Nephron (organoid): ENCODE measurements around the gene HSPG2.

ENCODE experiments used
- H3K27ac Mint-ChIP-seq, 3 experiments: 2 replicates each; pipeline ENCODE4 v1.8.0; 2020; ENCODE audit warnings: mixed read lengths in 3 of 3, mild to moderate bottlenecking in 2 of 3, moderate library complexity in 1 of 3
- H3K27me3 Mint-ChIP-seq: 2 replicates; pipeline ENCODE4 v1.8.0; 2021; ENCODE audit warnings: low read depth, mild to moderate bottlenecking, moderate library complexity, mixed read lengths
- H3K36me3 Mint-ChIP-seq: 2 replicates; pipeline ENCODE4 v1.8.0; 2020; ENCODE audit warnings: low read depth, mixed read lengths
- H3K4me1 Mint-ChIP-seq: 2 replicates; pipeline ENCODE4 v1.8.0; 2020; ENCODE audit warnings: mixed read lengths
- H3K4me3 Mint-ChIP-seq, 3 experiments: 2 replicates each; pipeline ENCODE4 v1.8.0; 2020; ENCODE audit warnings: mild to moderate bottlenecking in 3 of 3, mixed read lengths in 3 of 3, moderate library complexity in 2 of 3
- H3K9me3 Mint-ChIP-seq: 2 replicates; pipeline ENCODE4 v1.8.0; 2020; ENCODE audit warnings: mixed read lengths
- TF ChIP-seq, protein P1 (sequence below), 3 experiments: fragments of 200-600 bp; sonication (generic); IDR thresholded peaks; one replicate each; pipeline ENCODE4 v1.5.0; 2021; ENCODE audit warnings: antibody characterized with exemption in 3 of 3; ENCODE audit not compliant: unreplicated experiment in 3 of 3

HSPG2 gene

DNA sequence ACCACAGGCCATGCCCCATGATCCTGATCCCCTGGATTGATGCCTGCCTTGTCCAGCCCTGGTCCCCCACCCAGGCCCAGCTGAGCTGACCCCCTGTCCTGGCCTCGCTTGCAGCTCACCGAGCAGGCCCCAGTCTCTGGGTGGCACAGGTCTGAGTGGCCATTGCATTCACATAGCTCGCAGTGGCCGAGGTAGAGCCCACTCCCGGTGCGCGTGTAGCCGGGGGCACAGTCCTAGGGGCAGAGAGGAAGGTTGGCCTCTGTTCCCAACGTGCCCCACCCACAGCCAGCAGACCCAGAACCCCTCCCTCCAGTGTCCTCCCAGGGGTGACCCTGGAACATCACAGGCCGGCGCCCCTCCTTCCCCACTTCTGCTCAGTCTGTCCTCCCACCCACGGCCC, 73.1 kb downstream of the HSPG2 start:
- H3K36me3 Mint-ChIP-seq: peaks cover 38% of the 10 kb centered on the region
- TF ChIP-seq, protein P1, sequence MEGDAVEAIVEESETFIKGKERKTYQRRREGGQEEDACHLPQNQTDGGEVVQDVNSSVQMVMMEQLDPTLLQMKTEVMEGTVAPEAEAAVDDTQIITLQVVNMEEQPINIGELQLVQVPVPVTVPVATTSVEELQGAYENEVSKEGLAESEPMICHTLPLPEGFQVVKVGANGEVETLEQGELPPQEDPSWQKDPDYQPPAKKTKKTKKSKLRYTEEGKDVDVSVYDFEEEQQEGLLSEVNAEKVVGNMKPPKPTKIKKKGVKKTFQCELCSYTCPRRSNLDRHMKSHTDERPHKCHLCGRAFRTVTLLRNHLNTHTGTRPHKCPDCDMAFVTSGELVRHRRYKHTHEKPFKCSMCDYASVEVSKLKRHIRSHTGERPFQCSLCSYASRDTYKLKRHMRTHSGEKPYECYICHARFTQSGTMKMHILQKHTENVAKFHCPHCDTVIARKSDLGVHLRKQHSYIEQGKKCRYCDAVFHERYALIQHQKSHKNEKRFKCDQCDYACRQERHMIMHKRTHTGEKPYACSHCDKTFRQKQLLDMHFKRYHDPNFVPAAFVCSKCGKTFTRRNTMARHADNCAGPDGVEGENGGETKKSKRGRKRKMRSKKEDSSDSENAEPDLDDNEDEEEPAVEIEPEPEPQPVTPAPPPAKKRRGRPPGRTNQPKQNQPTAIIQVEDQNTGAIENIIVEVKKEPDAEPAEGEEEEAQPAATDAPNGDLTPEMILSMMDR (IDR thresholded peaks at IDR 0.05; ENCODE audit: unreplicated experiment in 3 of 3): no peak
- H3K27ac Mint-ChIP-seq: no peak overlapping the region
- H3K27me3 Mint-ChIP-seq: peaks cover 3% of the 10 kb centered on the region
- no peak overlapping the region for H3K4me3 Mint-ChIP-seq
- peaks cover 8% of the 10 kb centered on the region for H3K4me1 Mint-ChIP-seq
- H3K9me3 Mint-ChIP-seq: no peaks in the 10 kb centered on the region

DNA sequence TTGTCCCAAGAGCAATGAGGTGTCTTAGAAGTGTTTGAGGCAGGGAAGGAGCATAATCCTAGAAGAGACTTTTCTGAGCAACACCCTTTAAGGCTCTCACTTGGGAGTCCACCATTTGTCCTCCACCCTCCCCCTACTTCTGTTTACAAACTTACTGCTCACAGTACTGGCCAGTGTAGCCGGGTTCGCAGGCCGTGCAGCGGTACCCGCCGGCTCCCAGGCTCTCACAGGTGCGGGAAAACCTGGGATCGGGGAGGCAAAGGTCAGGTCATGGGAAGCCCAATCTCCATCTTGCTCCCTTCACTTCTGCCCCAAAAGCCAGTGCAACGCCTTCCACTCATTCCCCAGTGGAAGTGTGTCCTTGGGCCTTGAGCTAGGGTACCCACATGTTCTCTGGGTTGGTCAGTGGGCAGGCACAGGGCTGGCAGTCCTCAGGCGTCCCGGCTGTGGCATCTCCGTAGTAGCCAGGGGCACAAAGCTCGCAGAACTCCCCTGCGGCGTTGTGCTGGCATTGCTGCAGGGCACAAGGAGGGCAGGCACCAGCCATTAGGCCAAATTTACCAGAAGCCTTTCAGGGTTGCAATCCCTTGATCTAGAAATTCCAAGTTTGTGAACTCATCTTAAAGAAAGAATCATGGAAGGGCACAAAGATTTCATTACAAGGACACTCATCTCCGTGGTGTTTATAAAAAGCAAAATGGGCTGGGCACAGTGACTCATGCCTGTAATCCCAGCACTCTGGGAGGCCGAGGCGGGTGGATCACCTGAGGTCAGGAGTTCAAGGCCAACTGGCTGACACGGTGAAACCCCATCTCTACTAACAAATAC, 75.3 kb downstream of the HSPG2 start:
- Mint-ChIP-seq H3K27me3 (peaks cover 3% of the 10 kb centered on the region), H3K4me1 (peaks cover 8% of the 10 kb centered on the region), H3K4me3 (no peak overlapping the region), H3K27ac (no peak overlapping the region), H3K36me3 (peaks cover 48% of the 10 kb centered on the region), H3K9me3 (no peaks in the 10 kb centered on the region)
- TF ChIP-seq, protein P1 (IDR thresholded peaks at IDR 0.05; ENCODE audit: unreplicated experiment in 3 of 3): no peak

DNA sequence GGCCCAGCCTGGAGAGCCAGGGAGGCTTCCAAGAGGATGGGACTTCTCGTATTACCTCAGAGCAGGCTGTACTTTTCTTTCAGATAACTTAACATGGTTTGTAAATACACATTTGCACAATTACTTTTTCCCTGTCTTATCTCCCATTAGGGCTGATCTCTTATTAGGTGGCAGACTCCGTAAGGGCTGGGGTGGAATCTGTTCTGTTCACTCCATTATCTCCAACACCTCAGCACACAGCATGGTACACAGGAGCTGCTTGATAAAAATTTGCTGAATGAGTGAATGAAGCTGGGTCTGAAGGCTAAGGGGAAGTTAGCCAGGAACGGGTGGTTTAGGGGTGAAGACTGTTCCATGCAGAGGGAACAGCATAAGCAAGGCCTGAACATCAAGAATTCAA, 76.1 kb downstream of the HSPG2 start:
- TF ChIP-seq, protein P1 (IDR thresholded peaks at IDR 0.05; ENCODE audit: unreplicated experiment in 3 of 3): no peak
- Mint-ChIP-seq H3K4me1 (peaks cover under 1% of the 10 kb centered on the region), H3K27ac (no peak overlapping the region), H3K36me3 (peaks cover 52% of the 10 kb centered on the region), H3K9me3 (no peaks in the 10 kb centered on the region), H3K27me3 (no peaks in the 10 kb centered on the region), H3K4me3 (no peak overlapping the region)

DNA sequence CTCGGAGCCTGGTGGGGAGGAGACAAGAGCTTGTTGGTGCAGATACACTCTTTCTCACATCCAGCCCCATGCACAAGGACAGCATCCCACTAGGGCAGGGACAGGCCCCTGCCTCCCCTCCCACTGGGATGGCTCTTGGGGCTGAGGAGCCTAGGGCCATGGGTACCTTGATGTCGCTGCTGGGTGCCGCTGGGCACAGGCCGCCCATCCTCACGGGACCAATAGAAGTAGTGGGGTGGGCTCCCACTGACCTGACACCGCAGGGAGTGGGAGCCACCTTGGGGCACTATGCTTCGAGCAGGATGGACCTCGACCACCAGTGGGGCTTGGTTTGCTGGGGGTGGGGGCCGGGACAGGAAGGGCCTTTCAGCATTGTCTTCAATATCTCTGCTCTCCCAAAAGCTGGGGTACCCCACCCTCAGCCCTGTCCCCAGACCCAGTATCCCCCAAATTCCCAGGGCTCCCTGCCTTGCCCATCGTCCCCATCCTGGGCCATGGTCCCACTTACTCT, 77.4 kb downstream of the HSPG2 start:
- TF ChIP-seq, protein P1 (IDR thresholded peaks at IDR 0.05; ENCODE audit: unreplicated experiment in 3 of 3): no peak
- H3K4me3 Mint-ChIP-seq: no peak overlapping the region
- H3K4me1 Mint-ChIP-seq: no peaks in the 10 kb centered on the region
- no peak overlapping the region for H3K27ac Mint-ChIP-seq
- H3K9me3 Mint-ChIP-seq: no peaks in the 10 kb centered on the region
- no peaks in the 10 kb centered on the region for H3K27me3 Mint-ChIP-seq
- H3K36me3 Mint-ChIP-seq: peaks cover 52% of the 10 kb centered on the region

DNA sequence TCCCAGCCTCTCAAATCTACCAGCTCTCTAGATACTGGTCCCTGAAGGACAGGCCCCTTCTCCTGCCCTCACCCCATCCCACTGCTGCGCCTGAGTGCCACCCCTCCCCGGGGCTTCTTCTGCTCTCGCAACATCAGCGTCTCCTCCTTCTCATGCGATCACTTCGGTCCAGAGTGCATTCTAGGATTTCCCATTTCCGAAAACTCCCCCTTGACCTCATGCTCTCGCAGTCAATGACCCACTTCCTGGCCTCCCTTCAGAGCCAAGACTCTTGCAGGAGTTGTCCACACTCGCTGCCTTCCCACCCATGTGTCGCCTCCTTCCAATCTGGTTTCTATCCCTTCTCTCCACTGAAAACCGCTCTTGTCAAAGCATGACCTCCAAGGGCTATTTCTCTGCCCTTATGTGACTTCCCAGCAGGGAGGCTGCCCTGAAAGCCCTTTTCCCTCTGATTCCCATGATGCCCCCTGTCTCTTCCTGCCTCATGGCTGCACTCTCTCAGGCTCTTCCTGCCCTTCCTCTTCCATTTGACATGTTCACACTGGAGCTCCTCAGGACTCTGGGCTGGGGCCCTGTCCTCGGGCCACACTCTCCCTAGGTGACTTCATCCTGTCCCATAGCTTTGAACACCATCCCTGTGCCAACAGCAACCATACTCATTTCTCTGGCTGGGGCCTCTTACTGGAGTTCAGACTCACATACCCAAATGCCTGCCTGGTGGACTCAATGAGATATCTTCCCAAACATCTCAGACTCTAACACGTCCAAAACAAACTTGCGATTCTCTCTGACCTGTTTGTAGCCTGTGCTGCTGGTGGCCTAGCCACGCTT, 79.1 kb downstream of the HSPG2 start:
- peaks cover 48% of the 10 kb centered on the region for H3K36me3 Mint-ChIP-seq
- no peaks in the 10 kb centered on the region for H3K9me3 Mint-ChIP-seq
- no peak overlapping the region for H3K4me3 Mint-ChIP-seq
- H3K27me3 Mint-ChIP-seq: no peaks in the 10 kb centered on the region
- TF ChIP-seq, protein P1 (IDR thresholded peaks at IDR 0.05; ENCODE audit: unreplicated experiment in 3 of 3): no peak
- no peaks in the 10 kb centered on the region for H3K4me1 Mint-ChIP-seq
- H3K27ac Mint-ChIP-seq: peak overlapping the region in 1 of 3 experiments; percentile 15
